Muscle layer of duodenum (tissue), 2 donors: ENCODE data around the gene BICDL2.
A peak's percentile ranks its signal among the peaks of the same experiment; 100 is the strongest.

Experiments used
- H3K27ac ChIP-seq: one replicate; pipeline ENCODE4 v1.7.0; 2013; ENCODE audit warnings: mild to moderate bottlenecking, low read length
- H3K27me3 ChIP-seq: one replicate; pipeline ENCODE4 v1.7.0; 2013; ENCODE audit warnings: low read depth, mild to moderate bottlenecking, control low read depth, low read length
- H3K36me3 ChIP-seq, 2 donors: one replicate each; pipeline ENCODE4 v1.7.0; 2013; ENCODE audit warnings: low read length in 2 of 2, control low read depth in 1 of 2, mild to moderate bottlenecking in 1 of 2; ENCODE audit not compliant: insufficient read depth in 2 of 2, control insufficient read depth in 1 of 2
- H3K4me1 ChIP-seq, 2 donors: one replicate each; pipeline ENCODE4 v1.7.0; 2013; ENCODE audit warnings: low read length in 2 of 2, mild to moderate bottlenecking in 2 of 2, control low read depth in 1 of 2, moderate library complexity in 1 of 2; ENCODE audit not compliant: insufficient read depth in 2 of 2, control insufficient read depth in 1 of 2
- H3K4me3 ChIP-seq, 2 donors: one replicate each; pipeline ENCODE4 v1.7.0; 2013; ENCODE audit warnings: low read length in 2 of 2, low read depth in 1 of 2, mild to moderate bottlenecking in 1 of 2
- H3K9me3 ChIP-seq, 2 donors: one replicate each; pipeline ENCODE4 v1.7.0; 2013; ENCODE audit warnings: low read length in 2 of 2, control low read depth in 1 of 2, mild to moderate bottlenecking in 1 of 2; ENCODE audit not compliant: control insufficient read depth in 1 of 2
- donor health status: healthy.

BICDL2 gene

DNA sequence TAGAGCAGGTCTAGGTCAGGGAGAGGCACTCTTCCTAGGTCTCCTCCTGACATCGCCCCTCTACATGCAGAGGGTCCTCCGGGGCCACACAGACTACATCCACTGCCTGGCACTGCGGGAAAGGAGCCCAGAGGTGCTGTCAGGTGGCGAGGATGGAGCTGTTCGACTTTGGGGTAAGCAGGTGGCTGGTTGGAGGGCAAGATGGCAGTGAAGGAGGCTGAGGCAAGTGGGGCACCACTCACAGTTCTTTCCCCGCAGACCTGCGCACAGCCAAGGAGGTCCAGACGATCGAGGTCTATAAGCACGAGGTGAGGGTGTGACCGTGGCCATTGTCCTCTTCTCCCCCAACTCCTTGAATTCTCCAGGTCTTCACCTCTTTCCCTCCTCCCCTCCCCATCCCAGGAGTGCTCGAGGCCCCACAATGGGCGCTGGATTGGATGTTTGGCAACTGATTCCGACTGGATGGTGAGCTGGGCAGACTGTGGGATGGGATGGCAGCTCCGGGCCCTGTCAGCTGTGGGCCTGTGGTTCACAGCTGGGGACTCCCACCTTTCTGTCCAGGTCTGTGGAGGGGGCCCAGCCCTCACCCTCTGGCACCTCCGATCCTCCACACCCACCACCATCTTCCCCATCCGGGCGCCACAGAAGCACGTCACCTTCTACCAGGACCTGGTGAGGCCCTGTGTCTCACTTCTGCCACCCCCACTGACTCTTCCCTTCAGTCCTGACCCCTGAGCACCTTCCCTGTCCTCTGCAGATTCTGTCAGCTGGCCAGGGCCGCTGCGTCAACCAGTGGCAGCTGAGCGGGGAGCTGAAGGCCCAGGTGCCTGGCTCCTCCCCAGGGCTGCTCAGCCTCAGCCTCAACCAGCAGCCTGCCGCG, 9.9 kb downstream of the BICDL2 start:
- Histone ChIP-seq H3K27me3 (peaks cover 21% of the 10 kb centered on the region), H3K27ac (no peak overlapping the region), H3K9me3 (no peaks in the 10 kb centered on the region), H3K4me1 (peaks cover 15 to 34% of the 10 kb centered on the region in 2 donors), H3K36me3 (peaks cover 12 to 23% of the 10 kb centered on the region in 2 donors), H3K4me3 (no peak overlapping the region)

- peaks cover 15 to 31% of the 10 kb centered on the region in 2 donors for H3K36me3 ChIP-seq
- H3K4me1 ChIP-seq = peaks cover 15 to 39% of the 10 kb centered on the region in 2 donors
- H3K27me3 ChIP-seq = peaks cover 21% of the 10 kb centered on the region
- no peak overlapping the region for H3K4me3 ChIP-seq
- H3K27ac ChIP-seq = no peak overlapping the region
- no peaks in the 10 kb centered on the region for H3K9me3 ChIP-seq
Observed at GRCh38 chr16:3026003-3026378, 10.8 kb downstream of the BICDL2 start.

GRCh38 chr16:3025032-3026002, 11.4 kb downstream of the BICDL2 start:
- H3K36me3 ChIP-seq = peaks cover 15 to 36% of the 10 kb centered on the region in 2 donors
- H3K9me3 ChIP-seq = no peaks in the 10 kb centered on the region
- peaks cover 15% of the 10 kb centered on the region for H3K27me3 ChIP-seq
- no peak overlapping the region for H3K4me3 ChIP-seq
- H3K4me1 ChIP-seq = peaks cover 15 to 39% of the 10 kb centered on the region in 2 donors
- no peak overlapping the region for H3K27ac ChIP-seq

DNA sequence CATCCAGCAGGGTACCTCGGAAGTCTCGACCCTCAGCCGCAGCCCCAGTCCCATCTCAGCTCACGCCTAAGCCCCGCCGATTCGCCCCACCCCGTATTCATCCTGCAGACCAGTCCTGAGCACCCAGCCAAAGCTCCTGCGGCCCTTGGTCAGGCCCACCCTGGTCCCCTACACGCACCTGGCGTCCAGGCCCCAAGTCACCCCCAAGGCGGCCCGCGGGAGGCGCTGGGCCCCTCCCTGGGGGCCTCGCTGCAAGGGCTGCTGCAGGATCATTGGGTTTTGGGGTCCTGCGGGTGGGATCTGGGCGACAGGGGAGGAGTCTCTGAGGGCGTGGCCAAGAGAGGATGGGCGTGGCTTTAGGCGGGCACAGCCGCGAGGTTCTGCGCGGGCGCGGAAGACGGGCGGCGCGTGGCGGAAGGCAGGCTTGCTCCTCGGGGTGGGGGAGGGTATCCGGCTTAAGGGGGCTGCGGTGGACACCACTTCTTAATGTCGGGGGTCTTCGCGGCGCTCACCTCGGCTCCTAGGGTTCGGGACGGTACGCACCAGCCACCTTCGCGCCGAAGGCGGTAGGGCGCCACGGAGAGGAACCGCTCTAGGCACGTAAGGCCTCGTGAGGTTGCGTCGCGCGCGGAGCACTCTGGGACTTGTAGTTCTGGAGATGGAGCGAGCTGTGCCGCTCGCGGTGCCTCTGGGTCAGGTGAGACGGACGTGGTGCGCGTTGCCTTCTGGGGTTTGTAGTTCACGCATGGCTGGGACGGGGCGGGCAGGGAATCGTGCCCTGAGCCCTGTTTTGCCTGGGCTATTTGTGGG, 12.9 kb downstream of the BICDL2 start, which contains the start of the genes HCFC1R1 and THOC6:
HCFC1R1 (minus strand) TSS at position 274 of the 810 bp plus-strand sequence; CDS start at position 273, 1 bp downstream.
THOC6 (plus strand) TSS at position 367 of the 810 bp plus-strand sequence; CDS start at position 659, 292 bp downstream.
- H3K27me3 ChIP-seq = peaks cover 2% of the 10 kb centered on the region
- peak within 1 kb of the TSS; percentile 69 to 81 for H3K4me3 ChIP-seq
- peaks cover 15 to 38% of the 10 kb centered on the region in 2 donors for H3K36me3 ChIP-seq
- peaks cover 15 to 36% of the 10 kb centered on the region in 2 donors for H3K4me1 ChIP-seq
- H3K9me3 ChIP-seq = no peaks in the 10 kb centered on the region
- H3K27ac ChIP-seq = peak within 1 kb of the TSS; percentile 95

DNA sequence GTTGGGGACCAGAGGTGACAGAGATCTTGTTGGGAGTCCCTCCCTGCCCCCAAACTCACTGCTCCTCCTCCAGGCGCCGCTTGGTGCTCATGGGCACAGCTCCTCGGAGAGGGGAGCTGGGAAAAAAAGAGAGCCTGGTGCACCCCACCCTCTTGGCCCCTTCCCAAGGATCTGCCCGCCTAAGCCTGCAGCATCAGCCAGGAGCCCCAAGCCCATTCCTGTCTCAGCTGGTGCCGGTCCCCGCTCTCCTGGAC, 13.4 kb downstream of the BICDL2 start:
- Histone ChIP-seq H3K36me3 (peaks cover 15 to 38% of the 10 kb centered on the region in 2 donors), H3K9me3 (no peaks in the 10 kb centered on the region), H3K27ac (peak overlapping the region; percentile 95), H3K4me1 (peaks cover 15 to 31% of the 10 kb centered on the region in 2 donors), H3K4me3 (peak overlapping the region; percentile 69 to 81), H3K27me3 (peaks cover 1% of the 10 kb centered on the region)

GRCh38 chr16:3022684-3023414, 13.9 kb downstream of the BICDL2 start:
- Histone ChIP-seq H3K4me1 (peaks cover 15 to 31% of the 10 kb centered on the region in 2 donors), H3K36me3 (peaks cover 15 to 38% of the 10 kb centered on the region in 2 donors), H3K27me3 (peaks cover 6% of the 10 kb centered on the region), H3K27ac (peak overlapping the region; percentile 95), H3K9me3 (no peaks in the 10 kb centered on the region), H3K4me3 (peak overlapping the region; percentile 69 to 81)

GRCh38 chr16:3022208-3022683, 14.5 kb downstream of the BICDL2 start:
- Histone ChIP-seq H3K36me3 (peaks cover 15 to 35% of the 10 kb centered on the region in 2 donors), H3K4me3 (peak overlapping the region; percentile 69 to 81), H3K27me3 (peaks cover 12% of the 10 kb centered on the region), H3K4me1 (peaks cover 15 to 34% of the 10 kb centered on the region in 2 donors), H3K27ac (peak overlapping the region; percentile 95), H3K9me3 (no peaks in the 10 kb centered on the region)

GRCh38 chr16:3021449-3022207, 15.1 kb downstream of the BICDL2 start:
- H3K4me1 ChIP-seq = peaks cover 15 to 34% of the 10 kb centered on the region in 2 donors
- peak overlapping the region; percentile 95 for H3K27ac ChIP-seq

DNA sequence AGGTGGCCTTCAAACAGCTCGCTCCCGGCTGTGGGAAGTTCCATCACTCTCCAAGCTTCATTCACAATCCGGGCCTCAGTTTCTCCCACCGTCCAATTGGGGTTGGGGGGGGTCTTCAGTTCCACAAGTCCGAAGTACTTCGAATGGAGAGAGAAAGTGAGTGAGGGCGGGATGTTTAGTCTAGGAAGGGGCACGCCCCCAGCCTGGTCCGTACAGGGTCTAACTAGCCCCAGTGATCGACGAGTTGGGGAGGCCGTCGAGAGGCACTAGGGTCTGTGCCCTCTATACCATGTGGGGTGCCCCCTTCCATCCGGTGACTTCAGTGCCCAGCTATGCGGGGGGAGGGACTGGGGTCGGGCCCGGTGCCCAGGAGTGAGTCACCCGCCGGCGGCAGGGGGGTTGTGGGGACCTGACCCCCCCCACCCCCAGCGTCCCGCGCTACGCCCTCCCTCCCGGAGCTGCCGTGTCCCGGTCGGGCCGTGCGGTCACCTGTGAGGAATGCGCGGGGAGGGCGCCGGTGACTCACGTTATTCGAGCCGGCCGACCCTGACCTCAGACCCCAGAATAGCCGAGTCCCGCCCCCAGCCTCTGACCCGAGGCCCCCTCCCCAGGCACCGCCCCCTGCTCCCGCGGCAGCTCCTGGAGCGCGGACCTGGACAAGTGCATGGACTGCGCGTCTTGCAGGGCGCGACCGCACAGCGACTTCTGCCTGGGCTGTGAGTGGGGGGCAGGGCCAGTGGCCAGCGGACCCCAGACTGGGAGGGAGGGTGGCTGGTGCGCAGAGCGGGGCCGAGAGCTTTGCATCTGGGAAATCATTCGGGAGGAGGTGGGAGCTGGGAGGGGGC, 15.9 kb downstream of the BICDL2 start:
- H3K27ac ChIP-seq = peak overlapping the region; percentile 95
- peaks cover 3 to 26% of the 10 kb centered on the region in 2 donors for H3K36me3 ChIP-seq
- peaks cover 15 to 34% of the 10 kb centered on the region in 2 donors for H3K4me1 ChIP-seq
- peak overlapping the region; percentile 81 to 85 for H3K4me3 ChIP-seq
- H3K27me3 ChIP-seq = peaks cover 14% of the 10 kb centered on the region
- H3K9me3 ChIP-seq = no peaks in the 10 kb centered on the region

More at GRCh38 chr16:3021449-3022207, 15.1 kb downstream of the BICDL2 start:
- H3K9me3 ChIP-seq = no peaks in the 10 kb centered on the region
- H3K4me3 ChIP-seq = peak overlapping the region; percentile 63 to 81
- peaks cover 14% of the 10 kb centered on the region for H3K27me3 ChIP-seq
- peaks cover 11 to 30% of the 10 kb centered on the region in 2 donors for H3K36me3 ChIP-seq
